ENCODE measurements around the gene TNPO2.

DNA sequence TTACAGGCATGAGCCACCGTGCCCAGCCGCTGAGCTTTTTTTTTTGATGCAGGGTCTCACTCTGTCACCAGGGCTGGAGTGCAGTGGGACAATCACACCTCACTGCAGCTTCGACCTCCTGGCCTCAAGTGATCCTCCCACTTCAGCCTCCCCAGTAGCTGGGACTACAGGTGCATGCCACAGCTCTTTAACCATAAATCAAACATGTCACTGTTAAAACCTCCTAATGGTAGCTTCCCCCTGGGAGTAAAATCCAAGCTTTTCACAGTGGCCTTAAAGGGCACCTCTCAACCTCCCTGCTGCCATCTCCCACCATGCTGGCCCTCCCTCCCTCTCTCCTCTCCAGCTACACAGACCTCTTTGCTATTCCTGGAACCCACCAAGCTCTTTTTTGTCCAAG, 37.9 kb downstream of the TNPO2 start:
- TF ChIP-seq, protein P1, sequence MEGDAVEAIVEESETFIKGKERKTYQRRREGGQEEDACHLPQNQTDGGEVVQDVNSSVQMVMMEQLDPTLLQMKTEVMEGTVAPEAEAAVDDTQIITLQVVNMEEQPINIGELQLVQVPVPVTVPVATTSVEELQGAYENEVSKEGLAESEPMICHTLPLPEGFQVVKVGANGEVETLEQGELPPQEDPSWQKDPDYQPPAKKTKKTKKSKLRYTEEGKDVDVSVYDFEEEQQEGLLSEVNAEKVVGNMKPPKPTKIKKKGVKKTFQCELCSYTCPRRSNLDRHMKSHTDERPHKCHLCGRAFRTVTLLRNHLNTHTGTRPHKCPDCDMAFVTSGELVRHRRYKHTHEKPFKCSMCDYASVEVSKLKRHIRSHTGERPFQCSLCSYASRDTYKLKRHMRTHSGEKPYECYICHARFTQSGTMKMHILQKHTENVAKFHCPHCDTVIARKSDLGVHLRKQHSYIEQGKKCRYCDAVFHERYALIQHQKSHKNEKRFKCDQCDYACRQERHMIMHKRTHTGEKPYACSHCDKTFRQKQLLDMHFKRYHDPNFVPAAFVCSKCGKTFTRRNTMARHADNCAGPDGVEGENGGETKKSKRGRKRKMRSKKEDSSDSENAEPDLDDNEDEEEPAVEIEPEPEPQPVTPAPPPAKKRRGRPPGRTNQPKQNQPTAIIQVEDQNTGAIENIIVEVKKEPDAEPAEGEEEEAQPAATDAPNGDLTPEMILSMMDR (conservative IDR thresholded peaks at IDR 0.05; ENCODE audit: low read depth in 2 of 2) = no peak
- TF ChIP-seq EZH2phosphoT487 (IDR thresholded peaks at IDR 0.05; ENCODE audit: unreplicated experiment) (no peak), EZH2 (IDR thresholded peaks at IDR 0.05; ENCODE audit: low read depth, unreplicated experiment) (no peak), CREB1 (CRISPR knock-in tag; IDR thresholded peaks at IDR 0.05; ENCODE audit: low read depth) (no peak), REST (IDR thresholded peaks at IDR 0.05; ENCODE audit: unreplicated experiment) (no peak), POLR2AphosphoS5 (IDR thresholded peaks at IDR 0.05; ENCODE audit: low read depth) (no peak), ZNF331 (CRISPR knock-in tag; IDR thresholded peaks at IDR 0.05; ENCODE audit: low read depth) (no peak), NANOG (IDR thresholded peaks at IDR 0.05; ENCODE audit: borderline replicate concordance) (no peak), JUNB (IDR thresholded peaks at IDR 0.05; ENCODE audit: unreplicated experiment) (no peak), ZNF114 (CRISPR knock-in tag; IDR thresholded peaks at IDR 0.05) (no peak)
- TF ChIP-seq, protein P2, sequence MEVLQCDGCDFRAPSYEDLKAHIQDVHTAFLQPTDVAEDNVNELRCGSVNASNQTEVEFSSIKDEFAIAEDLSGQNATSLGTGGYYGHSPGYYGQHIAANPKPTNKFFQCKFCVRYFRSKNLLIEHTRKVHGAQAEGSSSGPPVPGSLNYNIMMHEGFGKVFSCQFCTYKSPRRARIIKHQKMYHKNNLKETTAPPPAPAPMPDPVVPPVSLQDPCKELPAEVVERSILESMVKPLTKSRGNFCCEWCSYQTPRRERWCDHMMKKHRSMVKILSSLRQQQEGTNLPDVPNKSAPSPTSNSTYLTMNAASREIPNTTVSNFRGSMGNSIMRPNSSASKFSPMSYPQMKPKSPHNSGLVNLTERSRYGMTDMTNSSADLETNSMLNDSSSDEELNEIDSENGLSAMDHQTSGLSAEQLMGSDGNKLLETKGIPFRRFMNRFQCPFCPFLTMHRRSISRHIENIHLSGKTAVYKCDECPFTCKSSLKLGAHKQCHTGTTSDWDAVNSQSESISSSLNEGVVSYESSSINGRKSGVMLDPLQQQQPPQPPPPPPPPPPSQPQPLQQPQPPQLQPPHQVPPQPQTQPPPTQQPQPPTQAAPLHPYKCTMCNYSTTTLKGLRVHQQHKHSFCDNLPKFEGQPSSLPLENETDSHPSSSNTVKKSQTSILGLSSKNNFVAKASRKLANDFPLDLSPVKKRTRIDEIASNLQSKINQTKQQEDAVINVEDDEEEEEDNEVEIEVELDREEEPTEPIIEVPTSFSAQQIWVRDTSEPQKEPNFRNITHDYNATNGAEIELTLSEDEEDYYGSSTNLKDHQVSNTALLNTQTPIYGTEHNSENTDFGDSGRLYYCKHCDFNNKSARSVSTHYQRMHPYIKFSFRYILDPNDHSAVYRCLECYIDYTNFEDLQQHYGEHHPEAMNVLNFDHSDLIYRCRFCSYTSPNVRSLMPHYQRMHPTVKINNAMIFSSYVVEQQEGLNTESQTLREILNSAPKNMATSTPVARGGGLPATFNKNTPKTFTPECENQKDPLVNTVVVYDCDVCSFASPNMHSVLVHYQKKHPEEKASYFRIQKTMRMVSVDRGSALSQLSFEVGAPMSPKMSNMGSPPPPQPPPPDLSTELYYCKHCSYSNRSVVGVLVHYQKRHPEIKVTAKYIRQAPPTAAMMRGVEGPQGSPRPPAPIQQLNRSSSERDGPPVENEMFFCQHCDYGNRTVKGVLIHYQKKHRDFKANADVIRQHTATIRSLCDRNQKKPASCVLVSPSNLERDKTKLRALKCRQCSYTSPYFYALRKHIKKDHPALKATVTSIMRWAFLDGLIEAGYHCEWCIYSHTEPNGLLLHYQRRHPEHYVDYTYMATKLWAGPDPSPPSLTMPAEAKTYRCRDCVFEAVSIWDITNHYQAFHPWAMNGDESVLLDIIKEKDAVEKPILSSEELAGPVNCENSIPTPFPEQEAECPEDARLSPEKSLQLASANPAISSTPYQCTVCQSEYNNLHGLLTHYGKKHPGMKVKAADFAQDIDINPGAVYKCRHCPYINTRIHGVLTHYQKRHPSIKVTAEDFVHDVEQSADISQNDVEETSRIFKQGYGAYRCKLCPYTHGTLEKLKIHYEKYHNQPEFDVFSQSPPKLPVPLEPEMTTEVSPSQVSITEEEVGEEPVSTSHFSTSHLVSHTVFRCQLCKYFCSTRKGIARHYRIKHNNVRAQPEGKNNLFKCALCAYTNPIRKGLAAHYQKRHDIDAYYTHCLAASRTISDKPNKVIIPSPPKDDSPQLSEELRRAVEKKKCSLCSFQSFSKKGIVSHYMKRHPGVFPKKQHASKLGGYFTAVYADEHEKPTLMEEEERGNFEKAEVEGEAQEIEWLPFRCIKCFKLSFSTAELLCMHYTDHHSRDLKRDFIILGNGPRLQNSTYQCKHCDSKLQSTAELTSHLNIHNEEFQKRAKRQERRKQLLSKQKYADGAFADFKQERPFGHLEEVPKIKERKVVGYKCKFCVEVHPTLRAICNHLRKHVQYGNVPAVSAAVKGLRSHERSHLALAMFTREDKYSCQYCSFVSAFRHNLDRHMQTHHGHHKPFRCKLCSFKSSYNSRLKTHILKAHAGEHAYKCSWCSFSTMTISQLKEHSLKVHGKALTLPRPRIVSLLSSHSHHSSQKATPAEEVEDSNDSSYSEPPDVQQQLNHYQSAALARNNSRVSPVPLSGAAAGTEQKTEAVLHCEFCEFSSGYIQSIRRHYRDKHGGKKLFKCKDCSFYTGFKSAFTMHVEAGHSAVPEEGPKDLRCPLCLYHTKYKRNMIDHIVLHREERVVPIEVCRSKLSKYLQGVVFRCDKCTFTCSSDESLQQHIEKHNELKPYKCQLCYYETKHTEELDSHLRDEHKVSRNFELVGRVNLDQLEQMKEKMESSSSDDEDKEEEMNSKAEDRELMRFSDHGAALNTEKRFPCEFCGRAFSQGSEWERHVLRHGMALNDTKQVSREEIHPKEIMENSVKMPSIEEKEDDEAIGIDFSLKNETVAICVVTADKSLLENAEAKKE (CRISPR knock-in tag; IDR thresholded peaks at IDR 0.05) = no peak
- TF ChIP-seq, protein P3, sequence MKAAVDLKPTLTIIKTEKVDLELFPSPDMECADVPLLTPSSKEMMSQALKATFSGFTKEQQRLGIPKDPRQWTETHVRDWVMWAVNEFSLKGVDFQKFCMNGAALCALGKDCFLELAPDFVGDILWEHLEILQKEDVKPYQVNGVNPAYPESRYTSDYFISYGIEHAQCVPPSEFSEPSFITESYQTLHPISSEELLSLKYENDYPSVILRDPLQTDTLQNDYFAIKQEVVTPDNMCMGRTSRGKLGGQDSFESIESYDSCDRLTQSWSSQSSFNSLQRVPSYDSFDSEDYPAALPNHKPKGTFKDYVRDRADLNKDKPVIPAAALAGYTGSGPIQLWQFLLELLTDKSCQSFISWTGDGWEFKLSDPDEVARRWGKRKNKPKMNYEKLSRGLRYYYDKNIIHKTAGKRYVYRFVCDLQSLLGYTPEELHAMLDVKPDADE (IDR thresholded peaks at IDR 0.05) = no peak

Measured in GM23338 (cell line).